ENCODE results near the gene MEF2A.
"Not testable (repeated sequence)": the region's sequence is repeated elsewhere in the genome, so short reads cannot be mapped to it uniquely, and the experiment has no call there.

The MEF2A gene

GRCh38 chr15:99645951-99646350, 80.2 kb downstream of the MEF2A start:
- POLR2A ChIA-PET, result no interaction called here
- no peak for DNase-seq (ENCODE audit: extremely low spot score)
- CTCF ChIA-PET, result interaction anchor here (1.0 to 2.5 kb wide), 6 partner anchors 13 to 383 kb away, joined by 3 to 9 read pairs (median 4); no protein-coding TSS in a partner anchor
- TF ChIP-seq CTCF (IDR thresholded peaks at IDR 0.05; ENCODE audit: control extremely low read depth, extremely low read depth, low read depth, missing control alignments), result no peak

GRCh38 chr15:99651023-99651807, 85.4 kb downstream of the MEF2A start:
- DNase-seq (ENCODE audit: extremely low spot score), result no peak
- no peak for TF ChIP-seq CTCF (IDR thresholded peaks at IDR 0.05; ENCODE audit: control extremely low read depth, extremely low read depth, low read depth, missing control alignments)
- POLR2A ChIA-PET, result no interaction called here
- CTCF ChIA-PET, result interaction anchor here (0.9 to 2.6 kb wide), 4 partner anchors 10 to 41 kb away, joined by 3 to 13 read pairs (median 3); no protein-coding TSS in a partner anchor

- no peak for DNase-seq (ENCODE audit: extremely low spot score)
- TF ChIP-seq CTCF (IDR thresholded peaks at IDR 0.05; ENCODE audit: control extremely low read depth, extremely low read depth, low read depth, missing control alignments), result no peak
- CTCF ChIA-PET, result interaction anchor here (1.8 kb wide), 2 partner anchors 13 to 48 kb away, joined by 4 to 7 read pairs; no protein-coding TSS in a partner anchor
- POLR2A ChIA-PET, result no interaction called here
Observed at GRCh38 chr15:99656205-99656604, 90.4 kb downstream of the MEF2A start.

- CTCF ChIA-PET, result interaction anchor here (1.0 to 2.2 kb wide), 2 partner anchors 11 to 14 kb away, joined by 3 to 9 read pairs; no protein-coding TSS in a partner anchor
Observed at GRCh38 chr15:99657996-99658395, 92.2 kb downstream of the MEF2A start.

GRCh38 chr15:99662903-99663302, 97.1 kb downstream of the MEF2A start:
- POLR2A ChIA-PET, result interaction anchor here (0.5 kb wide), 1 partner anchor 37 kb away, joined by 3 read pairs; no protein-coding TSS in a partner anchor
- no peak for TF ChIP-seq CTCF (IDR thresholded peaks at IDR 0.05; ENCODE audit: control extremely low read depth, extremely low read depth, low read depth, missing control alignments)
- no peak for DNase-seq (ENCODE audit: extremely low spot score)
- CTCF ChIA-PET, result interaction anchor here (0.9 to 1.1 kb wide), 3 partner anchors 12 to 41 kb away, joined by 3 to 4 read pairs (median 4); no protein-coding TSS in a partner anchor

More at GRCh38 chr15:99657996-99658395, 92.2 kb downstream of the MEF2A start:
- TF ChIP-seq CTCF (IDR thresholded peaks at IDR 0.05; ENCODE audit: control extremely low read depth, extremely low read depth, low read depth, missing control alignments), result no peak
- no peak for DNase-seq (ENCODE audit: extremely low spot score)
- POLR2A ChIA-PET, result no interaction called here

GRCh38 chr15:99666073-99666472, 100.3 kb downstream of the MEF2A start:
- CTCF ChIA-PET; DNase-seq (ENCODE audit: extremely low spot score): not testable (repeated sequence)
- POLR2A ChIA-PET, result interaction anchor here (0.7 kb wide), 1 partner anchor 100 kb away, joined by 9 read pairs; the partner anchor contains the start of gene MEF2A
